Sciatic nerve (tissue), 2 donors: ENCODE measurements around the gene LAMP2. TPM values are rescaled to one million over a fixed set of nuclear protein-coding genes. Genes with fewer than 3 reads are reported as not detected.

Experiments
- ATAC-seq: fragments of 200-7000 bp; cut with Tn5 transposase; one replicate; pipeline ENCODE4 v1.9.1; 2020; ENCODE audit warnings: mild to moderate bottlenecking, moderate library complexity
- DNase-seq: peaks from one replicate; pipeline ENCODE4 v3.0.0-alpha.2; 2020; ENCODE audit warnings: low spot score
- intact Hi-C: fragments of 100-400 bp; cut with DNase I; formaldehyde crosslinking; loops from one replicate; pipeline ENCODE4 v1.14.2; 2022
- total RNA-seq: library from RNA; stranded (reverse); fragmentation: NEBNext Ultra II Directional; extraction: Animal tissue kit (Norgen Biotek cat#: 25700); gene quantifications from one replicate; pipeline ENCODE4 v1.2.1, GENCODE V29; 2021
- donor health status: DM: no; HTN: no; CAD: no.
- donor health status: DM: no; HTN: no; CAD: no.

LAMP2 gene
- total RNA-seq, 1 donor from 2014 or later: 116 TPM

DNA sequence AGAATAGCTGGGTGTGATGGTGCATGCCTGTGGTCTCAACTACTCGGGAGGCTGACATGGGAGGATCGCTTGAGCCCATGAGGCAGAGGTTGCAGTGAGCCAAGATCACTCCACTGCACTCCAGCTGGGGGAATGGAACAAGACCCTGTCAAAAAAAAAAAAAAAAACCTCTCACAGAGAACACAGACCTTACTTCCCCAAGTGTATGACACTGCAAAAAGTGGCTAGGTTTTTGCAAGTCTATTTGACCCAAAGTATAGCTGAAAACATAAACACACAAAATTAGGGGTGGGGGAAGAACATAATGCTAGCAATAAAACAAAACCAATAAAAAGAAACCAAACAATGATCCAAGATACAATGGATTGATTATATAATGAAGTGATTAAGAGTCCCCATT, 6.7 kb downstream of the LAMP2 start:
- DNase-seq (no peak), ATAC-seq (no peak)
- intact Hi-C loops: no loop called here

DNA sequence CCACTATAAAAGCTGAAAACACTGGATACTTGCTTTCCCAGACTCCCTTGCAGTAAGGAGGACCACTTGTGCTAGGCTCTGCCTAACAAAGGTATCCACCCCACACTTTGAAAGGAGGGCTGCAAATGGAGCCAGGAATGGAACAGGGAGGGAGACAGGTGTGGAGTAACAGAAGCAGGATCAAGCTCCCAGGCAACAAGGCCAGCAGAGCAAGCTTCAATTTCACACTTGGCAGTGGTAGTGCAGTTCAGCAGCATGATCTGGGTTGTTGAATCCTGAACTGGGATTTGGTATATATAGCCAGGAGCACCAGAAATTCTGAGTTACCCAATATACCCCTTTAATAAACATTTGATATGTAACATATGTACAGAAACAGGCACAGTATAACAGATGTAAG, 9.8 kb downstream of the LAMP2 start:
- intact Hi-C loops: no loop called here
- DNase-seq (no peak), ATAC-seq (no peak)

DNA sequence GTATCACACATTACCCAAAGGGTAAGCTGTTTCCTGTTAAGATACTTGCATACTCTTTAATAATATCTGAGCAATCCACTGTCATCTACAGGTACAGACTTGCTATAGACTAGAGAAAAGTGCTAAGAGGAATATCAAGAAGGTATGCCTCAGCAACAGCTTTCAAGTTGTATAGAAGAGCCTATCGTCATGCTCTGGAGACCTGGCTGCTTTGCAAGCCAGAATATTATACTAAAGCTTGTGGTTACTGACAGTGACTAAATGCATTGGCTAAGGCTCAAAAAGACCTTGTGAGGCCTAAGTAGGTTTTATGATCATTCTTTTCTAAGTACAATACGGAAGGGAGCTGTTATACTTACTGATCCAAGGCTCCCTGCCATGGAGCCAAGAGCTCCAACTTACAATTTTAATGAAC, 11.3 kb downstream of the LAMP2 start:
- DNase-seq: no peak
- ATAC-seq: peak; percentile 20

DNA sequence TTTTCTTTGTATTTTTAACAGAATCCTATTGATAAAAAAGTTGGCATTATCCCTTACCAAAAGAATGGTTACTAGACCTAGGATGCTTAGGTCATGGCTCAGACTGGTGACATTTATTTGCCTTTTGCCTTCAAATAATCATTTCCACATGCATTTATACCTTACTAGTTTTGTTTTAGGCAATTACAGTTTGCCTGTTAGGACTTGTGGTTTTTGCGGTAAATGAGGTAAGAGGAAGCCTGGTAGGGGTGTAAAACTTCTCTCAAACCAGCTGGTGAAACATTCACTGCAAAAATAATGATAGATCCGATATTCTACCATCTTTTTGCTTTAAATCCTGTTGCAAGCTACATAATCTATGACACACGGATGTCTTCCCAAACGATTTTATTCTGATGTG, 12.1 kb downstream of the LAMP2 start:
- intact Hi-C loops: no loop called here
- ATAC-seq (no peak), DNase-seq (no peak)

More for the DNA sequence above, 11.3 kb downstream of the LAMP2 start:
- intact Hi-C loops: no loop called here

DNA sequence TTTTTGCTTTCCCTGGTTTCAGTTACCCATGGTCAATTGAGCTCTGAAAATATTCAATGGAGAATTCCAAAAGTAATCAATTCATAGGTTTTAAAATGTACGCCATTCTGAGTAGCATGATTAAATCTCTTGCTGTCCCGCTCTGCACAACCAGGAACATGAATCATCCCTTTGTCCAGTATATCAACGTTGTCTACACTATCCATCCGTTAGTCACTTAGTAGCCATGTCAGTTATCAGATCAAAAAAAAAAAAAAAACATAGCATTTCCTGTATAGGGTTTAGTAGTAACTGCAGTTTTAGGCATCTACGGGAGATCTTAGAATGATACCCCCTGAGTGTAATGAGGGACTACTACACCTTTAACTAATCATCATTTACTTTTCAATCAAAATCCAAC, 15.1 kb downstream of the LAMP2 start:
- intact Hi-C loops: no loop called here
- ATAC-seq: no peak
- no peak for DNase-seq

DNA sequence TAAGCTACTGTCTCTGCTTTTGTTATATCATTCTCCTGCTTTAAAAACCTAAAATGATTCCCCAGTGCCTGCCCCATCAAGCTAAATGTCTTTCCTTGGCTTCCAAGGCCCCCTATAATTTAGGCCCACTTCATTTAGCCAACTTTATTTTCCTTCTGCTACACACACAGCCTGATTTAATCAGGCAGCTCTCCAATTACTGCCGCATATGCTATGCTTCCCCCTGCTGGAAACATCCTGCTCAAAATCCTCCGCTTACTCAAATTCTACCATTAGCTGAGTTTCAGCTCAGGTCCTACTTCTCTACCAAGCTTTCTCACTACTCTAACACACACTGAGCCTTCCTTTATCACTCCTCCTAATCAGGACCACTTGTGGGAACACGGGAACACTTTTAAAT, 17.0 kb downstream of the LAMP2 start:
- DNase-seq (no peak), ATAC-seq (peak; percentile 59)
- intact Hi-C loops: no loop called here

DNA sequence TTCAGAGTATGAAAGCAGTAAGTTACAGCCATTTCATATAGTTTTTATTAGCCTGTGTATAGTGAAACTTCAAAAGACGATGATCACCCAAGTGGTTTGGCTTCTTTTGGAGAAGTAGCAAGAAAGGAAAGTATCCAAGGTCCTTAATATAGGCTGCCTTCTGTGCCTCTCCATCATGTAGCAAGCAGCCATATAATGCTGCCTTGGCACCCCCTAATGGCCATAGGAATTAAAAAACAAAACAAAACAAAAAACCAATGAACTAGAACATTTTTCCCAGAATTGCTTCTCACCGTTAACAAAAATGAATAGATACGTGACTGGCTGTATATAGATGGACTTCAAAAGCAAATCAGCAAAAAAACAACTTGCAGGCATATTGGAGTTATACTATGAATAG, 18.9 kb downstream of the LAMP2 start:
- no peak for ATAC-seq
- intact Hi-C loops: no loop called here
- DNase-seq: no peak

DNA sequence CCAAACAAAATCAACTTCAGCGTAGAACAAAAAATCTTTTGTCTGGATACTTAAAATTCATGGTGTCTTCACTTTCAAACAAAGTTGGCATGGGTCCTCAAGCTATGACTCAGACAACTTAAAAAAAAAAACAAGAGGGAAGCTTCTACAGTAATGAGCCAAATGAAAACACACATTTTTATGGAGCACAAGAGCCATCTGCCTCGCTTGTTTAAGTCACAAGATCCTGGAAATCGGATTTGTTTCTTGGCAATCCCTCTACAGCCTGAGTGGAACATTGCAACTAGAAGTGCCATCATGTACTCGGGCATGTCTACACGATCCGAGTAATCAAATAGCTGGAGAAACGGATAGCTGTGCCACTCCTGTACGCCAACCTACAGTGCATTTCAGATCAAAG, 22.6 kb downstream of the LAMP2 start:
- peak; percentile 83 for ATAC-seq
- intact Hi-C loops: no loop called here
- DNase-seq: no peak

DNA sequence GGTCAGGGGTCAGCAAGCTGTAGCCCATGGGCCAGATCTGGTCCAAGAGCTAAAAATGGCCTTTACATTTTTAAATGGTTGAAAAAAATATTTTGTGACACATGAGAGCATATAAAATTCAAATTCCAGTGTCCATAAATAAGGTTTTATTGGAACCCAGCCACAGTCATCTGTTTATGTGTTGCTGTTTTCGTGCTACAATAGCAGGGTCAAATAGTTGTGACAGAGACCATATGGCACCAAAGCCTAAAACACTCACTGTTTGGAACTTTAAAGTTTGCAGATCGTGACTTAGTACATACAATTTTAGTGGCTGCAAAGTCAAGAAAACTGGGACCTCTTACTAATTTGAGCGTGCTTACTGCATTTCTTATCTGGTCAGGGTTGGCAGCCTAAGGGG, 29.2 kb downstream of the LAMP2 start:
- ATAC-seq (no peak), DNase-seq (no peak)
- intact Hi-C loops: no loop called here

DNA sequence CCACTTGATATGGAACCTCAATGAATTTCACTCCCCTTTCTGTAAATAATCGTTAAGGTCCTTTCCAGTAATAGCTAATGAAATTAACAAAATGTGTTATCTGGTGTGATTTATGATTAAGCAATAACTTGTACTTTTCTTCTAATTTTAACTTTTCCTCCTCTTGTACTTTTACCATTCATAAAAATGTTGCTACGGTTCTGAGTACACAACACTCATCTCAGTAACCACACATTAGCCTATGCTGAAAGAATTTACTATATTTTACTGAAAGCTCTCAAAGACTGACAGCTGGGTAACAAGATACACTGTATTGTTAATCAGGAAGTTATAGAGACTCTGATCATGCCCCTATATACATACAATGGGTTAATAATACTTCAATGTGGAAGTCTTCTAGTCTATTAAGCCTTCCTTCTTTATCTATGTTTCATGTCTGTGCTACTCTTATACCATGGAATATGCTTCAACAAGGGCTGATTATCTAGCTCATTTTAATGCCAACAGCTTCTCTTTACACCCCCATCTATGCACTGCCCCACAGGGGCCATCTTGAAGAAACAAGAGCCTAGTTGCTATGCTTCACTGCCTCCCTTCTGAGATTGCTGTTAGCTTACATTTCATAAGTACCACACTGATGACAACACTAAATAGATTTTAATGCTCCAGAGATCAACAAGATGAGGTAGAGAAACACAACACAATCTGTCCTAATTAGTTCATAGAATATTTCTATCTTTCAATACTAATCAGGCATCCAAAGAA, 39.1 kb downstream of the LAMP2 start:
- intact Hi-C loops: no loop called here
- ATAC-seq (no peak), DNase-seq (no peak)

DNA sequence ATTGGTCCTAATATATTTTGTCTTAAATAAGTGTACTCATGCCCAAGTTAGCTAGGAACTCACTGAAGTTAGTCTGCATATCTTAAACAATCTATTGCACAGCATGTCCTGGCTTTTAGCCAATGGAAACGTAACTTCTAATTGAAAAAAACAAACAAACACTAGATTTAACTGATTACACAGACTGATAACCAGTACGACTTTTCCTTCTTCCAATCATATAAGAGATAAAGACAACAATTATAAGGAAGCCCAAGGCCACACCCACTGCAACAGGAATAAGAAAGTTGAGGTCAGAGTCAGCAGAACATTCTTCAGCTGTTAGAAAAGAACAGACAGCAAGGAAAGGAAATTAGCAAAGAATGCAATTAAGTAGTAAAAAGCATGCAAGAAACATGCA, 40.8 kb downstream of the LAMP2 start:
- ATAC-seq: no peak

DNA sequence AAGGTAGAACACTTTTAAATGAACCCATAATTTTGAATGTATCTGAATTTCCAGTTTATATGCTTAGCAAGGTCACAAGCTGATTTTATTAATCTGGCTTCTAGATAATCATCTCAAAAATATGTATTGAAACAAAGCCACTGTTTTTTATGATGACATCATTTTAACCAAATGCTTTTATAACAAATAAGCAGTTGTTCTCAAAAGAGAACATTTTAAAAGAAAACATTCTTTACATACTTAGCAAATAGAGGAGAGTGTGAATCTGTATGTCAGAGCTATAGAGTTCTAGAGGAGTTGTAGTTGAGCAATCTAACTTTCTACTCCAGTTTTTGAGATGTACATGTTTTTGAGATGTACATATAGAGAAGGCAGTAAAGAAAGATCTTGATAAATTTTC, 42.5 kb downstream of the LAMP2 start:
- intact Hi-C loops: no loop called here
- DNase-seq (no peak), ATAC-seq (no peak)

More for the DNA sequence above, 40.8 kb downstream of the LAMP2 start:
- intact Hi-C loops: no loop called here
- no peak for DNase-seq

DNA sequence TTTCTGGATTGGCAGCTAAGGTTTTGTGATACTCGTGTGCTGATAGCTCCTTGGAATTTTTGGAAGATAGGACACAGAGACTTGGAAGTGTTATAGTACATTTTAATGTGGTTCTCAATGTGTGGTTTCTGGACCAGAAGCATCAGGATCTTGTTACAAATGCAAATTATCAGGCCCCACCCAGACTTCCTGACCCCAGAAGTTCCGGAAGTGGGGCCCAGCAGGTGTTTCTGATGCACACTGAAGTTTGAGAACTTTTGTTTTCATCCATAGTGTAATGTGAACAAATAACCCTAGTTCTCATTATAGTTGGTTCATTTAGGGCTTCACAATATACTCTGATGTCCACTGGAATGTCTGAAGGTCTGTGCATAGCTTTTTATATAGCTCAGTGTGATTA, 49.6 kb downstream of the LAMP2 start:
- no peak for DNase-seq
- intact Hi-C loops: no loop called here
- no peak for ATAC-seq

DNA sequence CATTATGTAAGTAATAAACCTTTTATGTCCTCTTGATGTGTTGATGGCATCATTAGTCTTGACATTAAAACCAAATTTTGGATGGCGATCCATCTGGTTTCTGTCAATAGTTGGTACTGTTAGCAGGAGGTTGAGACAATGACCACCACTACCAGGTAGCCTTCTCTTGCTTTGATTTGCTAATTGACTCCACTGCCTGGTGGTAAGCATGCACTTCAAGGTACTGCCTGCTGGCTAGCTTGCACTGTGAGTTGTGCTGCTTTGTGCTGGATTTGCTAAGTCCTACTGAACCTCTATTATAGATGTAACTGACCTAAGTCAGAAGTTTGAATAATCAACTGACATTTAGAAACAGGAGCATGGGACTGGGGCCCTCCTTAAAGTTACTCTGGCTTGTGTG, 60.9 kb downstream of the LAMP2 start:
- intact Hi-C loops: no loop called here
- DNase-seq (no peak), ATAC-seq (no peak)

DNA sequence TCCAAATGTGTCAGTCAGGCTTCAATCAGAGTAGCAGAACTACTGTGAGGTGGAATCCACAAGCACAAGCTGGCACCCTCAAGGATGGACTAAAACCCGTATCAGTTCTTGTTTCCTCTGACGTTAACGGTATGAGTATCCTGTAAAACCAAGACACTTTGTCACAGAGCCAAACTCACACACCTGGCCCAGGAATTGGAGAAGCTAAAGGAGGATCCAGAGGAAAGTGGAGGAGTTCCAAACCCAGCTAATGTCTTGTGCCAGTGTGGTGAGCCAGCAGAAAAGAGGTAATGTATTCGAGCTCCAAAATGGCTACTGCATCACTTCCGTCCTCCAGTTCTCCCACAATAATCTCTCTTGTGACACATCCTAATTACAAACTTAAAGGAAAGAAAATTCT, 62.5 kb downstream of the LAMP2 start:
- no peak for ATAC-seq
- no peak for DNase-seq
- intact Hi-C loops: no loop called here

DNA sequence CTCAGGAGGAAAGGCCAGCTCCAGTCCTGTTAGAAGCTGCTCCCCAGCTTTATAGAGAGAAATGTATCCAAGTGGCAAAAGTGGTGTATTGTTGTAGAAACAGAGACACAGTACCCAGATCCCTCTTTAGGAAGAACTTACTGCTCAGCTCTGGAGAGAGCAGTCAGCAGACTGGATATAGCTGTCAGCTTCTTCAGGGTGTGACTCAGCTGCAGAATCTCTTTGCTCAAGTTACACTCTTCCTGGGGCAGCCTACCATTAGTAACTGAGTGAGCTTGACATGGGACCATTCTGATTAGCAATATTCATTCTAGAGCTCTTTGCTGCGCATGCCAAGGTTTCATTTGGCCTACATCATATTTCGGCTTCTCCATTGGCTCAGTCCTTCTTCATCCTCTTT, 66.7 kb downstream of the LAMP2 start:
- intact Hi-C loops: no loop called here
- ATAC-seq: no peak
- DNase-seq: no peak

DNA sequence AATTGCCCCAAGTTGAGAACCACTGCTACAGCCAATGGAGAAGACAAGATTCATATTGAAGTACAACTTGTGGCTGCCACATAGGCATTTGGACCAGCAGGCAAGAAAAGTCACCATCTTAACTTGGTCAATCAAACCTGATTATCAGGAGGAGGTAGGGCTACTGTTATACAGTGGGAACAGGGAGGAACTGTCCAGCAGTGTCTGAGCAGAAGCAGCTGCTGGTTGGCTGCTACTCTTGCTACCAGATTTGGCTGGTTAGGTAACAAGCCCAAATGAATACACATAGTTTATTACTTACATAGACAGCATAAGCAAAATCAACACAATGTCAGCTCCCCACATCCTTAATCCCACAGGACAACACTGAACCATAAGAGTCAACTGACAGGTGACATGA, 67.8 kb downstream of the LAMP2 start:
- DNase-seq (no peak), ATAC-seq (no peak)
- intact Hi-C loops: no loop called here

DNA sequence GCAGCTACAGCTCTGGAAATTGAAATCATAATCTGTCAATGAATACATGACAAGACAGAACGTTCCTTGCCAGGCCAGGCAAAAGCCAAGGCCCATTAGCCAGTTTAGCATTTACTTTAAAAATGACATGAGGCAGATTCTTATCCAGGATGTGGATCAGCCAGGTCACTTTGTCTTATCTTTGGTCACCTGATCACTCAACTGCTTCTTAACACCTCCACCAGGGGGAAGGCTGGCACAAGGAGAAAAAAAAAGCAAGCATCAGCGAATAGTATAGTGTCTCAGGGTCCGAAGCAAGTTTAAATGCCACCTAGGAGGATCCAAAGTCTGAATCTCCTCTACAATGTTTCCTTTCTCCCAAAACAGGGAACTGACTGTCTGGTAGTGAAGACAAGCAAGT, 88.4 kb downstream of the LAMP2 start:
- no peak for DNase-seq
- no peak for ATAC-seq
- intact Hi-C loops: no loop called here

DNA sequence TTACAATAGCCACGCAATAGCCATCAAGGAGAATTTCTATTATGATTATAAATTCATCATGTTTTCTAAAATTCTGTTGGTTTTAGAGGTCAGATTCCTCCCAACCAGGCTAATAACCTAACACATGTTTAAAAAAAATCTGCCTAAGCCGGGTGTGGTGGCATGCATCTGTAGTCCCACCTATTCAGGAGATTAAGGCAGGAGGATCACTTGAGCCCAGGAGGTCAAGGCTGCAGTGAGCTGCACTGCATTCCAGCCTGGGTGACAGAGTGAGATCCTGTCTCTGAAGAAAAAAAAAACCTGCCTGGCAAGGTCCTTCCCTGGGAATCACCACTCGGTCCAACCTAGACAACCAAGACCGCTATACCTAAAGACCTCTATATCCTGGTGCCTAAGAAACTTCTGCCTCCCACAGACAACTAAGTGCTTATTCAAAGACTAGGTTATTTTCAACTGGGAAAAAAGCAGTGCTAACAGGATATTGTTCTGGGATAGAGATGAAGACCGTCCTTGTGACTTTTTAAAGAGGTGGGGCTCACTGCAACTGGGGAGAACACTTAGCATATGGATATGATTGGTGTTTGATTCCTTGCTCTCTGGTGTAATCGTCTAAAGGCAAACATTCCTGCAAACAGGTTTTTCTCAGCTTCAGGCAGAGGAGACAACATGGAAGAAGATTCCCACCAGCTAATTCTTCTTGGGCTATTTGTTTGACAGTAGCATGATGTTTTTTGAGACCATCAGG, 89.0 kb downstream of the LAMP2 start:
- no peak for DNase-seq
- intact Hi-C loops: no loop called here

DNA sequence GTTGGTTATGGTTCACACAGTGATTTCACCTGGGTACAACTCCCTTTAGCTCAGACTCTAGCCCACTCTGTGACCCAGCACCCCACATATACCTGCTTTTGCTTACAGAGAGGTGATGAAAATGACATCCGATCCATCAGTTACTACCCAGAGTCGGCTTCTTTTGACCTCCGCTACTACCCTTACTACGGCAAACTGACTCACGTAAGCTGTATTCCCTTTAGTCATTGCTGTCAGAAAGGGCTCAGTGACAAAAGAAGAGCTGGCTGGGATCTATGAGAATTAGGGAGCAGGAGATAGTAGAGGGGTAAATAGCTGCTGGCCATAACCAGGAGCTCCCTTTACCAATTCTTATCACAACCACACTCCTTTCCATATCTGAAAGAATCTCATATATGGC, 90.5 kb downstream of the LAMP2 start:
- intact Hi-C loops: no loop called here
- no peak for DNase-seq
- no peak for ATAC-seq

More for the DNA sequence above, 89.0 kb downstream of the LAMP2 start:
- no peak for ATAC-seq
